ENCODE results near the gene OSMR. TPM values are rescaled to one million over a fixed set of nuclear protein-coding genes. Genes with fewer than 3 reads are reported as not detected.

The OSMR gene
- total and polyA plus RNA-seq, 2 donors (not counting 3 experiments of a cell fraction or from before 2014, with no cell fraction given), result 6.1 to 19.7 TPM

- Histone ChIP-seq H3K9ac (replicated peaks; ENCODE audit: extremely low read depth, insufficient read depth, low read length) (no peak overlapping the region), H3K4me2 (ENCODE audit: insufficient read depth, low read length) (no peak overlapping the region), H3K4me3 (replicated peaks in 1 of 3; ENCODE audit: insufficient read depth in 1 of 3, low read depth in 1 of 3, low read length in 3 of 3) (no peak overlapping the region), H3K79me2 (ENCODE audit: control insufficient read depth, insufficient read depth, low read length) (no peaks in the 10 kb centered on the region), H4K20me1 (replicated peaks; ENCODE audit: control insufficient read depth, extremely low read depth, insufficient read depth, low read length) (no peaks in the 10 kb centered on the region), H2AFZ (ENCODE audit: low read depth, low read length) (no peak overlapping the region), H3K9me3 (replicated peaks; ENCODE audit: control insufficient read depth, insufficient read depth, low read length) (no peaks in the 10 kb centered on the region), H3K9me1 (replicated peaks; ENCODE audit: control insufficient read depth, extremely low read depth, insufficient read depth, low read length) (no peaks in the 10 kb centered on the region), H3K27ac (ENCODE audit: insufficient read depth, low read depth, low read length) (no peak overlapping the region), H3K27me3 (ENCODE audit: control insufficient read depth in 2 of 2, insufficient read depth in 2 of 2, low read length in 2 of 2) (no peaks in the 10 kb centered on the region), H3K36me3 (ENCODE audit: control insufficient read depth in 2 of 2, extremely low read depth in 1 of 2, insufficient read depth in 2 of 2, low read length in 2 of 2) (no peaks in the 10 kb centered on the region), H3K4me1 (ENCODE audit: control insufficient read depth, extremely low read depth, insufficient read depth, low read length) (peaks cover 15% of the 10 kb centered on the region)
- dilution Hi-C loops (cut with MboI; ENCODE audit: extremely low pct_ligation_motif_present, low sequenced_read_pairs) (loop anchor here (25.0 kb wide), 1 partner anchor 362 kb away; no protein-coding TSS in a partner anchor), intact Hi-C loops (cut with micrococcal nuclease) (no loop called here)
- no TSS peak for BruUV-seq (replicated peaks)
- ChIA-PET CTCF (interaction anchor here (1.1 to 5.1 kb wide), 4 partner anchors 8 to 379 kb away, joined by 5 to 21 read pairs (median 12); no protein-coding TSS in a partner anchor), POLR2A (no interaction called here)
- no peak for FAIRE-seq
- TF ChIP-seq MAX (IDR thresholded peaks at IDR 0.05; ENCODE audit: insufficient read depth, insufficient read length) (no peak), MYC (IDR thresholded peaks at IDR 0.05; ENCODE audit: low read depth, low read length) (no peak), GATA2 (IDR thresholded peaks at IDR 0.05; ENCODE audit: insufficient read depth, insufficient read length, low read depth, low read length) (no peak), POLR2A (IDR thresholded peaks at IDR 0.05; ENCODE audit: low read depth, low read length) (no peak), EZH2 (IDR thresholded peaks at IDR 0.05; ENCODE audit: borderline replicate concordance, low read depth, low read length, severe bottlenecking) (no peak), JUN (IDR thresholded peaks at IDR 0.05; ENCODE audit: borderline replicate concordance, insufficient read depth, insufficient read length, low read depth) (no peak), CTCF (IDR thresholded peaks at IDR 0.05; ENCODE audit: extremely low read depth in 1 of 2, insufficient read depth in 1 of 2, low read depth in 1 of 2, low read length in 2 of 2) (no peak), POLR2AphosphoS5 (IDR thresholded peaks at IDR 0.05; ENCODE audit: insufficient read depth, low read depth, low read length) (no peak), FOS (IDR thresholded peaks at IDR 0.05; ENCODE audit: borderline replicate concordance, insufficient read depth, low read length) (no peak)
- no peak for DNase-seq (ENCODE audit: low read depth, low spot score)
Measured at GRCh38 chr5:38799556-38800377, 46.0 kb upstream of the OSMR start.
